Measurements from ENCODE around the gene NWD2.
"Not testable (repeated sequence)": the region's sequence is repeated elsewhere in the genome, so short reads cannot be mapped to it uniquely, and the experiment has no call there.

NWD2 gene

GRCh38 chr4:37244583-37245390 lies at the start of gene NWD2:
TSS of gene NWD2 (plus strand) at chr4:37244743. CDS start at chr4:37245068, 325 bp downstream.
- DNase-seq (ENCODE audit: low read depth, low spot score) = no peak

GRCh38 chr4:37197899-37198298 lies 46.6 kb upstream of the NWD2 start:
- no peak for DNase-seq (ENCODE audit: low read depth, low spot score)

GRCh38 chr4:37204740-37205139 lies 39.8 kb upstream of the NWD2 start:
- not testable (repeated sequence) for DNase-seq (ENCODE audit: low read depth, low spot score)

GRCh38 chr4:37216209-37216608 lies 28.3 kb upstream of the NWD2 start:
- no peak for DNase-seq (ENCODE audit: low read depth, low spot score)

- no peak for DNase-seq (ENCODE audit: low read depth, low spot score)
Measured at GRCh38 chr4:37219242-37219641, 25.3 kb upstream of the NWD2 start.

GRCh38 chr4:37219990-37220389 lies 24.6 kb upstream of the NWD2 start:
- no peak for DNase-seq (ENCODE audit: low read depth, low spot score)

GRCh38 chr4:37220685-37221084 lies 23.9 kb upstream of the NWD2 start:
- no peak for DNase-seq (ENCODE audit: low read depth, low spot score)

- DNase-seq (ENCODE audit: low read depth, low spot score) = no peak
Measured at GRCh38 chr4:37223732-37224131, 20.8 kb upstream of the NWD2 start.

GRCh38 chr4:37224854-37225253 lies 19.7 kb upstream of the NWD2 start:
- no peak for DNase-seq (ENCODE audit: low read depth, low spot score)

- no peak for DNase-seq (ENCODE audit: low read depth, low spot score)
Measured at GRCh38 chr4:37225778-37226177, 18.8 kb upstream of the NWD2 start.

GRCh38 chr4:37232315-37232714 lies 12.2 kb upstream of the NWD2 start:
- DNase-seq (ENCODE audit: low read depth, low spot score) = no peak

- DNase-seq (ENCODE audit: low read depth, low spot score) = no peak
Measured at GRCh38 chr4:37236165-37236564, 8.4 kb upstream of the NWD2 start.

- DNase-seq (ENCODE audit: low read depth, low spot score) = no peak
Measured at GRCh38 chr4:37241647-37242046, 2.9 kb upstream of the NWD2 start.

GRCh38 chr4:37243051-37243450 lies 1.5 kb upstream of the NWD2 start:
- no peak for DNase-seq (ENCODE audit: low read depth, low spot score)

- no peak for DNase-seq (ENCODE audit: low read depth, low spot score)
Measured at GRCh38 chr4:37243722-37244582, 591 bp upstream of the NWD2 start.

GRCh38 chr4:37245391-37245954 lies 930 bp downstream of the NWD2 start:
- no peak for DNase-seq (ENCODE audit: low read depth, low spot score)

- no peak for DNase-seq (ENCODE audit: low read depth, low spot score)
Measured at GRCh38 chr4:37246891-37247290, 2.3 kb downstream of the NWD2 start.

GRCh38 chr4:37258221-37258620 lies 13.7 kb downstream of the NWD2 start:
- no peak for DNase-seq (ENCODE audit: low read depth, low spot score)

GRCh38 chr4:37268319-37268718 lies 23.8 kb downstream of the NWD2 start:
- no peak for DNase-seq (ENCODE audit: low read depth, low spot score)

GRCh38 chr4:37279121-37279520 lies 34.6 kb downstream of the NWD2 start:
- no peak for DNase-seq (ENCODE audit: low read depth, low spot score)

GRCh38 chr4:37279894-37280592 lies 35.5 kb downstream of the NWD2 start:
- no peak for DNase-seq (ENCODE audit: low read depth, low spot score)

- no peak for DNase-seq (ENCODE audit: low read depth, low spot score)
Measured at GRCh38 chr4:37299468-37299867, 54.9 kb downstream of the NWD2 start.
